OCI-LY1 (cell line): ENCODE results near the gene DOCK1.

Experiments
- H2AFZ ChIP-seq: fragments of 200-600 bp; sonication (generic), shearing (Covaris generic); 2 replicates; pipeline ENCODE4 v1.6.0; 2014; ENCODE audit warnings: antibody characterized with exemption, mild to moderate bottlenecking, low read length
- H3F3A ChIP-seq: fragments of 200-600 bp; sonication (generic), shearing (Covaris generic); 2 replicates; pipeline ENCODE4 v1.6.0; 2014; ENCODE audit warnings: mild to moderate bottlenecking, antibody characterized with exemption, low read length, moderate library complexity; ENCODE audit not compliant: insufficient read depth
- H3K27ac ChIP-seq: fragments of 200-600 bp; sonication (generic); 2 replicates; pipeline ENCODE4 v1.5.1; 2014; ENCODE audit warnings: low read length, mixed run types, mild to moderate bottlenecking, low read depth; ENCODE audit not compliant: poor library complexity, severe bottlenecking
- H3K27me3 ChIP-seq: fragments of 200-600 bp; sonication (generic); 2 replicates; pipeline ENCODE4 v1.6.0; 2014; ENCODE audit warnings: antibody characterized with exemption, mild to moderate bottlenecking, low read length, moderate library complexity; ENCODE audit not compliant: insufficient read depth
- H3K36me3 ChIP-seq: fragments of 200-600 bp; sonication (generic); 2 replicates; pipeline ENCODE4 v1.6.1; 2014; ENCODE audit warnings: mild to moderate bottlenecking, antibody characterized with exemption, low read length, moderate library complexity, mixed read lengths; ENCODE audit not compliant: insufficient read depth
- H3K4me1 ChIP-seq: fragments of 200-600 bp; sonication (generic); 2 replicates; pipeline ENCODE4 v1.5.1; 2014; ENCODE audit warnings: mild to moderate bottlenecking, low read length, moderate library complexity; ENCODE audit not compliant: insufficient read depth, severe bottlenecking
- H3K4me2 ChIP-seq: fragments of 200-600 bp; sonication (generic), shearing (Covaris generic); 2 replicates; pipeline ENCODE4 v1.6.1; 2014; ENCODE audit warnings: low read length
- H3K4me3 ChIP-seq: fragments of 200-600 bp; sonication (generic); 2 replicates; pipeline ENCODE4 v1.5.1; 2014; ENCODE audit warnings: low read length, low read depth, mild to moderate bottlenecking, mixed read lengths; ENCODE audit not compliant: poor library complexity, severe bottlenecking
- H3K79me2 ChIP-seq: fragments of 200-600 bp; shearing (Covaris generic); 2 replicates; pipeline ENCODE4 v1.6.1; 2016; ENCODE audit warnings: mixed run types, low read length, mixed read lengths; ENCODE audit not compliant: insufficient read depth
- H3K9ac ChIP-seq: fragments of 200-600 bp; sonication (generic), shearing (Covaris generic); 2 replicates; pipeline ENCODE4 v1.6.1; 2014; ENCODE audit warnings: mild to moderate bottlenecking, low read length, mixed read lengths
- H3K9me2 ChIP-seq: fragments of 200-600 bp; sonication (generic), shearing (Covaris generic); 2 replicates; pipeline ENCODE4 v1.6.1; 2014; ENCODE audit warnings: low read depth, mild to moderate bottlenecking, low read length, mixed read lengths
- H3K9me3 ChIP-seq: fragments of 200-600 bp; shearing (Covaris generic); 2 replicates; pipeline ENCODE4 v1.6.1; 2014; ENCODE audit warnings: low read length, mixed read lengths
- H4K20me1 ChIP-seq: fragments of 200-600 bp; sonication (generic), shearing (Covaris generic); 2 replicates; pipeline ENCODE4 v1.6.0; 2016; ENCODE audit warnings: mild to moderate bottlenecking, low read length; ENCODE audit not compliant: insufficient read depth
- EZH2 ChIP-seq: fragments of 200-600 bp; sonication (generic), shearing (Covaris generic); IDR thresholded peaks from 2 replicates; pipeline ENCODE4 v1.8.0; 2017; ENCODE audit warnings: borderline replicate concordance, mixed run types, mild to moderate bottlenecking, antibody characterized with exemption, low read length, moderate library complexity, mixed read lengths
- TF ChIP-seq, protein P1 (sequence below): fragments of 200-600 bp; sonication (generic), shearing (Covaris generic); IDR thresholded peaks from 2 replicates; pipeline ENCODE4 v1.5.1; 2017; ENCODE audit warnings: mild to moderate bottlenecking, antibody characterized with exemption, low read length, moderate library complexity, mixed read lengths

DOCK1 gene

DNA sequence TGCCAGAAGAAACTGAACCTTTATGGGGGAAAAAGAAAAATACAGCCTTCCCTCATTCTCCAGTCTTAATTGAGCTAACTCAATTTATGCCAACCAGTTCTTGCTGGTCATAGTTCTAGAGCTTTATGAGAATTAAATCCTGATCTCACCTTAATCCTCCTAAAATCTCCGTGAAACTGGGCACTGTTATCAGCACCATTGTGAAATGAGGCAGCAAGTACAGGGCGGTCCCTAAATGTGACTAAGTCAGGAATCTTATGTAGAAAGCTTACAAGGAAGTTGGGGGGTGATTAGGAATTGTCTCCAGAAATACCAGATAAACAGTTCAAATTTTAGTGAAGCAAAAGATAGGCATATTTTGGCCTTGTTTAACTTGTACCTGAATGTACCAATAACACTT, 301.9 kb downstream of the DOCK1 start:
- Histone ChIP-seq H4K20me1 (no peaks in the 10 kb centered on the region), H3F3A (no peaks in the 10 kb centered on the region), H3K4me2 (no peak overlapping the region), H3K36me3 (no peaks in the 10 kb centered on the region), H2AFZ (no peak overlapping the region), H3K9me3 (no peaks in the 10 kb centered on the region), H3K9ac (no peak overlapping the region), H3K79me2 (no peaks in the 10 kb centered on the region), H3K27ac (no peak overlapping the region), H3K4me3 (no peak overlapping the region), H3K27me3 (no peaks in the 10 kb centered on the region; the same call in 1 of the 2 replicates), H3K9me2 (no peaks in the 10 kb centered on the region), H3K4me1 (no peaks in the 10 kb centered on the region)
- no peak for TF ChIP-seq EZH2
- TF ChIP-seq, protein P1, sequence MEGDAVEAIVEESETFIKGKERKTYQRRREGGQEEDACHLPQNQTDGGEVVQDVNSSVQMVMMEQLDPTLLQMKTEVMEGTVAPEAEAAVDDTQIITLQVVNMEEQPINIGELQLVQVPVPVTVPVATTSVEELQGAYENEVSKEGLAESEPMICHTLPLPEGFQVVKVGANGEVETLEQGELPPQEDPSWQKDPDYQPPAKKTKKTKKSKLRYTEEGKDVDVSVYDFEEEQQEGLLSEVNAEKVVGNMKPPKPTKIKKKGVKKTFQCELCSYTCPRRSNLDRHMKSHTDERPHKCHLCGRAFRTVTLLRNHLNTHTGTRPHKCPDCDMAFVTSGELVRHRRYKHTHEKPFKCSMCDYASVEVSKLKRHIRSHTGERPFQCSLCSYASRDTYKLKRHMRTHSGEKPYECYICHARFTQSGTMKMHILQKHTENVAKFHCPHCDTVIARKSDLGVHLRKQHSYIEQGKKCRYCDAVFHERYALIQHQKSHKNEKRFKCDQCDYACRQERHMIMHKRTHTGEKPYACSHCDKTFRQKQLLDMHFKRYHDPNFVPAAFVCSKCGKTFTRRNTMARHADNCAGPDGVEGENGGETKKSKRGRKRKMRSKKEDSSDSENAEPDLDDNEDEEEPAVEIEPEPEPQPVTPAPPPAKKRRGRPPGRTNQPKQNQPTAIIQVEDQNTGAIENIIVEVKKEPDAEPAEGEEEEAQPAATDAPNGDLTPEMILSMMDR, result no peak

DNA sequence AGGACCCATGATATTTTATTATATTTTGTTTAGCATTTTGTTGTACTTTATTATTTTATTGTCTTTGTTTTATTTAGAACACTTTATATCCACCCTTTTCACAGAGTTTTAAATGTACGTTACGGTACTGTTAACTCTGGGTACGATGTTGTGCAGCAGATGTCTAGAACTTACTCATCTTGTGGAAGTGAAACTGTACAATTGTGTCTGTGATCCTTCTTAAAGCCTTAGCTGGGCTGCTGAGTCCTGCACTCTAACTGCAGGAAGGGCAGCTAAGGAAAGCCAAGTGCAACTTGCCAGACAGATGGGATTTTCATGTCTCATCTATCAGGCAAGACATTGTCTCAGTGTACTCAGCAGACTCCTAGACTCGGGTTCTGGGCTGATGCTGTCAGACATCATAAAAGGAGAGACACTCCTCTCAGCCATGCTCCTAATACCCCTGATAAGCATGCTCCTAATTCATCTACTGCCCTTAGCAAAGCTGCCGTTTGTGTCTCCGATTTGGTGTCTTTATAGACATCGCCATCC, 305.8 kb downstream of the DOCK1 start:
- H3K4me3 ChIP-seq, result no peak overlapping the region
- H3K9me2 ChIP-seq, result no peaks in the 10 kb centered on the region
- H3F3A ChIP-seq, result no peaks in the 10 kb centered on the region
- no peaks in the 10 kb centered on the region for H3K4me1 ChIP-seq
- no peaks in the 10 kb centered on the region for H3K79me2 ChIP-seq
- H4K20me1 ChIP-seq, result no peaks in the 10 kb centered on the region
- no peak overlapping the region for H3K27ac ChIP-seq
- no peak overlapping the region for H3K4me2 ChIP-seq
- no peaks in the 10 kb centered on the region for H3K9me3 ChIP-seq
- H3K9ac ChIP-seq, result no peak overlapping the region
- H2AFZ ChIP-seq, result no peak overlapping the region
- TF ChIP-seq EZH2, result no peak
- TF ChIP-seq, protein P1, result no peak
- H3K27me3 ChIP-seq, result no peaks in the 10 kb centered on the region; the same call in 1 of the 2 replicates
- H3K36me3 ChIP-seq, result no peaks in the 10 kb centered on the region

DNA sequence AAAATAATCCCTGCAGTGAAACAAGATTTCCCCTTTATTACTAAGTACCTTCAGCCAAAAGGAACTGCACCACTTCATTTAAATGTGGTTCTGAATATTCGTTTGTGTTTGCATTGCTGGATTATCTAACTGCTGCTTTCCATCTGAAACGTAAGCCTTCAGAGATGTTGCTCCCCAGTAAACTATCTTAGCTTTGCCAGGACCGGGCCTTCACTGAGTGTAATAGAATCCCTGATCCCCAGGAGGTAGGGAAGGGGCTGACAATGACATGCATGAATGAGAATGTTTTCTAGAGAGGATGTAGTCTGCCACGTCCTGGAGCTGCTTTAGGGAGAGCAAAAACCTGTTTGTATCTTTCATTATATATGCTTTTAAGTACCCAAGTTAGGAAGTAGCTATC, 310.6 kb downstream of the DOCK1 start:
- Histone ChIP-seq H3K4me3 (no peak overlapping the region), H3F3A (no peaks in the 10 kb centered on the region), H3K9ac (no peak overlapping the region), H3K4me2 (no peak overlapping the region), H3K9me2 (no peaks in the 10 kb centered on the region), H3K27me3 (no peaks in the 10 kb centered on the region), H3K9me3 (no peaks in the 10 kb centered on the region), H3K4me1 (no peaks in the 10 kb centered on the region), H3K36me3 (no peaks in the 10 kb centered on the region), H2AFZ (no peak overlapping the region), H4K20me1 (no peaks in the 10 kb centered on the region), H3K79me2 (no peaks in the 10 kb centered on the region), H3K27ac (no peak overlapping the region)
- TF ChIP-seq, protein P1, result no peak
- no peak for TF ChIP-seq EZH2
